ENCODE results near the gene REM1. TPM values are rescaled to one million over a fixed set of nuclear protein-coding genes. Genes with fewer than 3 reads are reported as not detected.

The REM1 gene
- total RNA-seq, 1 experiment from 2014 or later, result not detected

GRCh38 chr20:31494131-31494530 is 19.0 kb downstream of the REM1 start:
- H4K20me1 ChIP-seq (ENCODE audit: insufficient read depth), result no peaks in the 10 kb centered on the region
- ATAC-seq (peak; percentile 95), DNase-seq (ENCODE audit: low read depth, low spot score) (peak; percentile 77)
- ChIA-PET POLR2A (no interaction called here), CTCF (interaction anchor here (2.0 kb wide), 1 partner anchor 9 kb away, joined by 7 read pairs; no protein-coding TSS in a partner anchor), RAD21 (ENCODE audit: low non-redundant PET in 1 of 2, low total read pairs in 2 of 2, uncharacterized antibody in 2 of 2, unreplicated experiment in 2 of 2) (no interaction called here)
- no peak overlapping the region for H3K27ac ChIP-seq (ENCODE audit: low read depth, low read length)
- no peak overlapping the region for H3K9ac ChIP-seq (ENCODE audit: low read length)
- 0 out of 4 replicates have a peak, but pooled peaks cover 0 to 6% of the 10 kb centered on the region in 2 experiments for H3K4me1 ChIP-seq (ENCODE audit: control insufficient read depth in 1 of 2, insufficient read depth in 2 of 2, low read length in 2 of 2)
- no peaks in the 10 kb centered on the region for H3K9me3 ChIP-seq (ENCODE audit: control insufficient read depth in 1 of 2, insufficient read depth in 1 of 2, low read depth in 1 of 2, low read length in 2 of 2)
- TF ChIP-seq SP1 (IDR thresholded peaks at IDR 0.05; ENCODE audit: low read depth), result 0 out of 2 replicates have a peak, but pooled peaks have one; percentile 13
- peak; percentile 60; the same call in 1 of the 2 replicates for TF ChIP-seq MAX (IDR thresholded peaks at IDR 0.05)
- TF ChIP-seq CBX3 (IDR thresholded peaks at IDR 0.05; ENCODE audit: low read depth), result peak; percentile 86
- TF ChIP-seq EGR1 (IDR thresholded peaks at IDR 0.05; ENCODE audit: low read depth), result no peak
- TF ChIP-seq CTCF (IDR thresholded peaks at IDR 0.05 in 2 of 3, conservative IDR thresholded peaks at IDR 0.05 in 1 of 3; ENCODE audit: borderline replicate concordance in 1 of 3, insufficient read depth in 1 of 3, low read depth in 2 of 3, low read length in 2 of 3), result peak; percentile 27 to 89 (median 87); a peak in 5 of 6 replicates
- peak; percentile 24; the same call in 1 of the 2 replicates for TF ChIP-seq RAD21 (IDR thresholded peaks at IDR 0.05; ENCODE audit: low read depth)
- no peak for TF ChIP-seq ZNF274 (IDR thresholded peaks at IDR 0.05; ENCODE audit: low read depth, low read length)
- no peak overlapping the region for H2AFZ ChIP-seq (ENCODE audit: low read depth, low read length, poor library complexity, severe bottlenecking)
- H3K4me2 ChIP-seq (ENCODE audit: low read length), result no peak overlapping the region
- no peaks in the 10 kb centered on the region for H3K9me2 ChIP-seq (ENCODE audit: insufficient read depth)
- no peak overlapping the region for H3K4me3 ChIP-seq (replicated peaks in 1 of 2; ENCODE audit: low read depth in 1 of 2, low read length in 2 of 2)
- H3K79me2 ChIP-seq (ENCODE audit: insufficient read depth, low read length), result no peaks in the 10 kb centered on the region
- H3K36me3 ChIP-seq (ENCODE audit: control insufficient read depth in 1 of 2, insufficient read depth in 2 of 2, low read length in 2 of 2), result no peaks in the 10 kb centered on the region
- H3K27me3 ChIP-seq (ENCODE audit: insufficient read depth, low read length), result no peaks in the 10 kb centered on the region
- BruUV-seq (replicated peaks), result no TSS peak
- intact Hi-C loops (cut with micrococcal nuclease), result no loop called here

GRCh38 chr20:31496761-31497295 is 21.7 kb downstream of the REM1 start:
- RAD21 ChIA-PET (ENCODE audit: low non-redundant PET in 1 of 2, low total read pairs in 2 of 2, uncharacterized antibody in 2 of 2, unreplicated experiment in 2 of 2), result no interaction called here
- BruUV-seq (replicated peaks), result no TSS peak

More at GRCh38 chr20:31496761-31497295, 21.7 kb downstream of the REM1 start:
- H3K9me3 ChIP-seq (ENCODE audit: control insufficient read depth in 1 of 2, insufficient read depth in 1 of 2, low read depth in 1 of 2, low read length in 2 of 2), result no peaks in the 10 kb centered on the region
- ATAC-seq (no peak), DNase-seq (ENCODE audit: low read depth, low spot score) (no peak)
- ChIA-PET POLR2A (no interaction called here), CTCF (no interaction called here)
- no peak overlapping the region for H3K9ac ChIP-seq (ENCODE audit: low read length)
- no peak overlapping the region for H3K27ac ChIP-seq (ENCODE audit: low read depth, low read length)
- no peaks in the 10 kb centered on the region for H3K79me2 ChIP-seq (ENCODE audit: insufficient read depth, low read length)
- H4K20me1 ChIP-seq (ENCODE audit: insufficient read depth), result no peaks in the 10 kb centered on the region
- H3K4me3 ChIP-seq (replicated peaks in 1 of 2; ENCODE audit: low read depth in 1 of 2, low read length in 2 of 2), result no peak overlapping the region
- TF ChIP-seq JUND (IDR thresholded peaks at IDR 0.05) (no peak), SP1 (IDR thresholded peaks at IDR 0.05; ENCODE audit: low read depth) (no peak), FOSL1 (IDR thresholded peaks at IDR 0.05; ENCODE audit: low read depth) (no peak), SIN3A (IDR thresholded peaks at IDR 0.05; ENCODE audit: low read depth) (no peak), ZFX (IDR thresholded peaks at IDR 0.05) (no peak)
- H2AFZ ChIP-seq (ENCODE audit: low read depth, low read length, poor library complexity, severe bottlenecking), result no peak overlapping the region
- no peak overlapping the region for H3K4me2 ChIP-seq (ENCODE audit: low read length)
- H3K36me3 ChIP-seq (ENCODE audit: control insufficient read depth in 1 of 2, insufficient read depth in 2 of 2, low read length in 2 of 2), result no peaks in the 10 kb centered on the region
- H3K4me1 ChIP-seq (ENCODE audit: control insufficient read depth in 1 of 2, insufficient read depth in 2 of 2, low read length in 2 of 2), result 0 out of 4 replicates have a peak, but pooled peaks cover 0 to 6% of the 10 kb centered on the region in 2 experiments
- H3K27me3 ChIP-seq (ENCODE audit: insufficient read depth, low read length), result no peaks in the 10 kb centered on the region
- intact Hi-C loops (cut with micrococcal nuclease), result no loop called here
- H3K9me2 ChIP-seq (ENCODE audit: insufficient read depth), result no peaks in the 10 kb centered on the region
